Progenitor cell of endocrine pancreas (in vitro differentiated cells): ENCODE results near the gene S1PR3. TPM values are rescaled to one million over a fixed set of nuclear protein-coding genes. Genes with fewer than 3 reads are reported as not detected.

Source experiments
- DNase-seq: peaks from one replicate; pipeline ENCODE4 v3.0.0; 2021; ENCODE audit warnings: low spot score; ENCODE audit not compliant: unreplicated experiment
- H3K27ac Mint-ChIP-seq: 2 replicates; pipeline ENCODE4 v1.8.0; 2021; ENCODE audit warnings: mild to moderate bottlenecking, moderate library complexity, mixed read lengths
- H3K27me3 Mint-ChIP-seq: 2 replicates; pipeline ENCODE4 v1.8.0; 2021; ENCODE audit warnings: mixed read lengths
- H3K36me3 Mint-ChIP-seq: 2 replicates; pipeline ENCODE4 v1.8.0; 2022; ENCODE audit warnings: mixed read lengths; ENCODE audit not compliant: insufficient read depth
- H3K4me1 Mint-ChIP-seq: 2 replicates; pipeline ENCODE4 v1.8.0; 2021; ENCODE audit warnings: low read depth, mixed read lengths
- H3K4me3 Mint-ChIP-seq: 2 replicates; pipeline ENCODE4 v1.8.0; 2021; ENCODE audit warnings: low read depth, mild to moderate bottlenecking, moderate library complexity, mixed read lengths
- H3K9me3 Mint-ChIP-seq: 2 replicates; pipeline ENCODE4 v1.8.0; 2021; ENCODE audit warnings: low read depth, mixed read lengths
- CTCF ChIP-seq: fragments of 200-600 bp; sonication (generic); IDR thresholded peaks from one replicate; pipeline ENCODE4 v1.5.0; 2021; ENCODE audit warnings: antibody characterized with exemption, mild to moderate bottlenecking; ENCODE audit not compliant: unreplicated experiment
- total RNA-seq: library from RNA; stranded (reverse); gene quantifications from 2 replicates; pipeline ENCODE4 v1.2.1, GENCODE V29; 2021

S1PR3 gene
- total RNA-seq, 1 donor from 2014 or later, result 1.6 TPM

- TF ChIP-seq CTCF, result no peak
- Mint-ChIP-seq H3K9me3 (no peaks in the 10 kb centered on the region), H3K4me3 (no peak overlapping the region), H3K4me1 (no peaks in the 10 kb centered on the region), H3K27me3 (peaks cover 11% of the 10 kb centered on the region), H3K36me3 (no peaks in the 10 kb centered on the region), H3K27ac (no peak overlapping the region)
- DNase-seq, result no peak
Observed at GRCh38 chr9:89006267-89006666, 15.0 kb downstream of the S1PR3 start.

- no peak for DNase-seq
- H3K27ac Mint-ChIP-seq, result peak overlapping the region; percentile 53
- no peaks in the 10 kb centered on the region for H3K9me3 Mint-ChIP-seq
- H3K27me3 Mint-ChIP-seq, result peaks cover 5% of the 10 kb centered on the region
- no peaks in the 10 kb centered on the region for H3K36me3 Mint-ChIP-seq
- no peak for TF ChIP-seq CTCF
- H3K4me1 Mint-ChIP-seq, result no peaks in the 10 kb centered on the region
- no peak overlapping the region for H3K4me3 Mint-ChIP-seq
Observed at GRCh38 chr9:89006996-89007967, 16.0 kb downstream of the S1PR3 start.

DNA sequence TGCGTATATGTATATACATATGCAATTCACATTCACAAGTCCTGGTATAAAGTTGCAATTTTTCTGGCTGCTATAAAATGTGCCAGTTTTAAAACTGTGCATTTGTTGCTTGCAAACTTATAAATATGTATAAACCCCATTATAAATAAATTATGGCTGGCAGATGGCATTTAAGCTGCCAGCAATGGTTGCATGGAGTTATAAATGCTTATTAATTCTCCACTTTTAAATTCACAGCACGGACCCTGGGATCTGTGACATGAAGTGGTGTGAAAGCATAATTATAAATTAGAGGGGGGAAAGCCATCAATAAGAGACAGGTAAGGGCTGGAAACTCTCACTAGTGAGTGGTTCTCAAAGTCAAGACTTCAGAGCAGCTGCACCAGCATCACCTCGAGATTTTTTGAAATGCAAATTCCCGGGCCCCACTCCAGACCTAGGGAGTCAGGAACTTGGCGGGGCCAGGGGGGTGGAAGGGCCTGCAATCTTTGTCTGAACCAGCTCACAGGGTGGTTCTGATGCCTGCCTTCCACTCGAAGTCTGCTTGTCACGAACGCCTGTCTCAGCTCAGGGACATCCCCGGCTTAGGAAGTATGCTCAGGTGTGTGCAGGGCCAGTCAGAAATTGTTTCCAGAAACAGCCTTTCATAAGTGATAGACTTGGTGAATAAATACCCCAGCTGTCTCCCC, 16.9 kb downstream of the S1PR3 start:
- Mint-ChIP-seq H3K4me1 (no peaks in the 10 kb centered on the region), H3K9me3 (no peaks in the 10 kb centered on the region), H3K27me3 (peaks cover 5% of the 10 kb centered on the region), H3K4me3 (no peak overlapping the region), H3K27ac (no peak overlapping the region), H3K36me3 (no peaks in the 10 kb centered on the region)
- TF ChIP-seq CTCF, result no peak
- DNase-seq, result no peak

- Mint-ChIP-seq H3K36me3 (no peaks in the 10 kb centered on the region), H3K9me3 (no peaks in the 10 kb centered on the region), H3K27ac (no peak overlapping the region), H3K4me1 (no peaks in the 10 kb centered on the region), H3K4me3 (no peak overlapping the region), H3K27me3 (peaks cover 2% of the 10 kb centered on the region)
- no peak for TF ChIP-seq CTCF
- DNase-seq, result no peak
Observed at GRCh38 chr9:89008744-89009545, 17.7 kb downstream of the S1PR3 start.

GRCh38 chr9:89009546-89009840, 18.2 kb downstream of the S1PR3 start:
- no peaks in the 10 kb centered on the region for H3K4me1 Mint-ChIP-seq
- H3K27ac Mint-ChIP-seq, result no peak overlapping the region
- H3K27me3 Mint-ChIP-seq, result peaks cover 2% of the 10 kb centered on the region
- no peaks in the 10 kb centered on the region for H3K9me3 Mint-ChIP-seq
- no peak for DNase-seq
- TF ChIP-seq CTCF, result no peak
- H3K4me3 Mint-ChIP-seq, result no peak overlapping the region
- H3K36me3 Mint-ChIP-seq, result no peaks in the 10 kb centered on the region
